Measurements from ENCODE around the gene PSME3.

- no peak for TF ChIP-seq POLR2A (IDR thresholded peaks at IDR 0.05; ENCODE audit: low read length)
- TF ChIP-seq GATA1 (IDR thresholded peaks at IDR 0.05; ENCODE audit: low read depth, low read length): no peak
Measured at GRCh38 chr17:42827472-42827871, 5.7 kb upstream of the PSME3 start.
